K562 (cell line): Measurements from ENCODE around the gene TTC16. TPM values are rescaled to one million over a fixed set of nuclear protein-coding genes. Genes with fewer than 3 reads are reported as not detected.
A peak's percentile ranks its signal among the peaks of the same experiment; 100 is the strongest.

ENCODE experiments used
- BDP1 ChIP-seq: IDR thresholded peaks from 3 replicates; pipeline ENCODE4 v1.6.1; 2011; ENCODE audit not compliant: insufficient read length, insufficient read depth
- DACH1 ChIP-seq: fragments of 450-650 bp; IDR thresholded peaks from 2 replicates; pipeline ENCODE4 v1.6.1; 2018; ENCODE audit not compliant: partially characterized antibody
- E2F3 ChIP-seq: fragments of 250-450 bp; sonication (Bioruptor Pico); IDR thresholded peaks from 2 replicates; pipeline ENCODE4 v1.4.0; 2020; ENCODE audit warnings: mild to moderate bottlenecking
- ELF1 ChIP-seq: fragments of 200-800 bp; sonication (Bioruptor generic); IDR thresholded peaks from 2 replicates; pipeline ENCODE4 v1.6.1; 2016; ENCODE audit warnings: missing genetic modification characterization, missing compliant biosample characterization
- GABPA ChIP-seq: fragments of 200-800 bp; sonication (Bioruptor generic); conservative IDR thresholded peaks from 2 replicates; pipeline ENCODE4 v1.6.1; 2016; ENCODE audit warnings: low read depth, missing genetic modification characterization, missing compliant biosample characterization
- HCFC1 ChIP-seq: IDR thresholded peaks from 2 replicates; pipeline ENCODE4 v1.6.1; 2012; ENCODE audit warnings: low read depth, low read length, improper control_type of control experiment
- HES1 ChIP-seq: fragments of 450-650 bp; IDR thresholded peaks from 2 replicates; pipeline ENCODE4 v1.6.1; 2016; ENCODE audit warnings: low read depth, mild to moderate bottlenecking, moderate library complexity
- HMGN3 ChIP-seq: IDR thresholded peaks from 2 replicates; pipeline ENCODE4 v1.6.1; 2011; ENCODE audit warnings: borderline replicate concordance, low read depth, mild to moderate bottlenecking, mixed read lengths, low read length; ENCODE audit not compliant: insufficient read length; ENCODE audit errors: extremely low read depth
- MAX ChIP-seq: sonication (generic); formaldehyde crosslinking; IDR thresholded peaks from 2 replicates; pipeline ENCODE4 v1.9.0; 2022; ENCODE audit warnings: mild to moderate bottlenecking, missing genetic modification reagents
- MGA ChIP-seq: fragments of 450-650 bp; IDR thresholded peaks from 2 replicates; pipeline ENCODE4 v1.6.1; 2016; ENCODE audit warnings: mild to moderate bottlenecking, moderate library complexity
- PHF21A ChIP-seq: fragments of 450-650 bp; IDR thresholded peaks from 2 replicates; pipeline ENCODE4 v1.6.1; 2017; ENCODE audit warnings: low read depth, borderline replicate concordance
- RAD51 ChIP-seq: fragments of 450-650 bp; IDR thresholded peaks from 2 replicates; pipeline ENCODE4 v1.7.1; 2016; ENCODE audit warnings: low read depth, mild to moderate bottlenecking, borderline replicate concordance
- RCOR1 ChIP-seq, 2 experiments: IDR thresholded peaks; 2 replicates each; pipeline ENCODE4 v1.6.1; 2012; ENCODE audit warnings: low read depth in 2 of 2, low read length in 2 of 2, borderline replicate concordance in 1 of 2, improper control_type of control experiment in 1 of 2
- SUPT5H ChIP-seq: fragments of 450-650 bp; IDR thresholded peaks from 2 replicates; pipeline ENCODE4 v1.6.1; 2016
- TCFL5 ChIP-seq: fragments of 250-450 bp; sonication (Bioruptor Pico); conservative IDR thresholded peaks from 2 replicates; pipeline ENCODE4 v1.6.1; 2021; ENCODE audit warnings: mild to moderate bottlenecking, moderate library complexity, matching md5 sums
- ZC3H4 ChIP-seq: sonication (generic); formaldehyde crosslinking; IDR thresholded peaks from 2 replicates; pipeline ENCODE4 v1.9.0; 2021; ENCODE audit warnings: missing genetic modification reagents, borderline replicate concordance
- polyA plus RNA-seq, 8 experiments: library from polyadenylated mRNA; depleted of rRNA in 4 of 8; stranded (reverse) in 5 of 8; unstranded in 3 of 8; fragments of >200 nt; fragmentation: Nextera tagmentation in 2 of 8; fragmentation: Illumina TruSeq in 1 of 8; extraction: Ambion mirVana in 2 of 8; extraction: Trizol in 1 of 8; gene quantifications; 2 replicates each; pipeline versions ENCODE4 v1.2.1 to v1.2.3, GENCODE V29; 2011 to 2014; ENCODE audit warnings: inconsistent platforms in 1 of 8, missing spikeins in 1 of 8
- total RNA-seq, 7 experiments: library from RNA; depleted of rRNA in 6 of 7; stranded (reverse); fragments of >200 nt in 6 of 7; fragmentation: Illumina TruSeq in 2 of 7; extraction: Trizol in 2 of 7; gene quantifications; 2 replicates each; pipeline versions ENCODE4 v1.2.1 to v1.2.3, GENCODE V29; 2011 to 2021; ENCODE audit warnings: low replicate concordance in 1 of 7

TTC16 gene
- total and polyA plus RNA-seq, 9 of the 15 experiments (the other 6 are each of a cell fraction or from before 2014, with no cell fraction given) = 0.11 TPM; not detected in 8

- TF ChIP-seq HES1 (peak; percentile 33; the same call in 1 of the 2 replicates), TCFL5 (CRISPR knock-in tag) (no peak), ZC3H4 (no peak), RAD51 (peak; percentile 68), BDP1 (no peak), DACH1 (no peak), HMGN3 (peak; percentile 58), E2F3 (CRISPR knock-in tag) (peak; percentile 83), GABPA (peak; percentile 77), SUPT5H (peak; percentile 84), MGA (peak; percentile 100), PHF21A (no peak), MAX (CRISPR knock-in tag) (peak; percentile 97), HCFC1 (0 out of 2 replicates have a peak, but pooled peaks have one; percentile 21), RCOR1 (IDR thresholded peaks at IDR 0.05; ENCODE audit: borderline replicate concordance in 1 of 2, low read depth in 2 of 2, low read length in 2 of 2) (peak in 1 of 2 experiments; percentile 45; a peak in 1 of 4 replicates), ELF1 (tag) (peak; percentile 89)
Observed at GRCh38 chr9:127698985-127699670, 16.8 kb upstream of the TTC16 start (continued).
